NCI-H1694 (cell line): ENCODE measurements around the gene APOM.

ENCODE experiments used
- DNase-seq: peaks from one replicate; lab custom pipeline; 2025; lab: John Stamatoyannopoulos, UW

APOM gene

DNA sequence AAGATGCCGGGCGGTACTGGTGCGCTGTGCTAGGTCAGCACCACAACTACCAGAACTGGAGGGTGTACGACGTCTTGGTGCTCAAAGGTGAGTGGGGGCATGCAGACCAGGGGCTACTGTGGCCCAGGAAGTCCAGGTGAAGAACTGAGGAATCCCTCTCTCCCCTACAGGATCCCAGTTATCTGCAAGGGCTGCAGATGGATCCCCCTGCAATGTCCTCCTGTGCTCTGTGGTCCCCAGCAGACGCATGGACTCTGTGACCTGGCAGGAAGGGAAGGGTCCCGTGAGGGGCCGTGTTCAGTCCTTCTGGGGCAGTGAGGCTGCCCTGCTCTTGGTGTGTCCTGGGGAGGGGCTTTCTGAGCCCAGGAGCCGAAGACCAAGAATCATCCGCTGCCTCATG lies 52.0 kb downstream of the APOM start:
- DNase-seq: no peak
